Measurements from ENCODE around the gene POU3F2.

DNA sequence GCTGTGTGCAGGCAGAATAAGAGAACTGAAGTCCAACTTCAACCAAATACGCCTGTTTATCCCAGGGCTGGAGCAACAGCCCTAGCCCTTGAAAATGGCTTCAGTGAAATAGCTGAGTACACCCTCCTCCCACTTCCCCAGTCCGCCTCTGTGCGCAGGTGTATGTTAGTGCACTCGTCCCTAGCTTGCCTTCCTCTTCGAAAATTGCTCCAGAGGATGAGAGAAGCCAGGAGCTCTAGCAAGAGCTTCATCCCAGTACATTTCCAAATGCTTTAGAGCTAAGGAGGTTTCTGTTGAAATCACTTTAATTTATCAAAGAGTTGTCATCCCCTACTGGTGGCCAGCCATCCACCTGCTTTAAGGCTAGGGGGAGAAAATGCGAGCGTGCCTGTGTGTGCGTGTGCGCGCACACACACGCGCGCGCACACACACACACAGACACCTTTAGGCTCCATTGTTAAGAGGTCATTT lies 5.4 kb upstream of the POU3F2 start:
- no peak for TF ChIP-seq CTCF (IDR thresholded peaks at IDR 0.05)
- TF ChIP-seq ZFX (IDR thresholded peaks at IDR 0.05; ENCODE audit: borderline replicate concordance): no peak

Data from 22Rv1 (cell line).